WTC11 (cell line): ENCODE data around the gene ZIC5. TPM values are rescaled to one million over a fixed set of nuclear protein-coding genes. Genes with fewer than 3 reads are reported as not detected.

Source experiments
- ATAC-seq: fragments of 200-7000 bp; cut with Tn5 transposase; 2 replicates; pipeline ENCODE4 v1.10.0; 2021; ENCODE audit warnings: mild to moderate bottlenecking, moderate library complexity
- CTCF ChIA-PET: fragments of 300-600 bp; sonication (Branson Sonifier 250); formaldehyde crosslinking; loops from one replicate; lab custom pipeline; 2021; ENCODE audit warnings: antibody characterized with exemption; lab: Charles Lee
- POLR2A ChIA-PET: fragments of 350-600 bp; sonication (Branson Sonifier 250); formaldehyde crosslinking; loops from one replicate; lab custom pipeline; 2021; ENCODE audit warnings: antibody characterized with exemption; lab: Charles Lee
- DNase-seq: peaks from one replicate; pipeline ENCODE4 v3.0.0; 2021; ENCODE audit warnings: low spot score
- H3K27ac Mint-ChIP-seq: 2 replicates; pipeline ENCODE4 v1.8.0; 2021; ENCODE audit warnings: mixed read lengths
- H3K27me3 Mint-ChIP-seq: 2 replicates; pipeline ENCODE4 v1.8.0; 2021; ENCODE audit warnings: low read depth, mild to moderate bottlenecking, moderate library complexity, mixed read lengths
- H3K36me3 Mint-ChIP-seq: 2 replicates; pipeline ENCODE4 v1.8.0; 2021; ENCODE audit warnings: mixed read lengths
- H3K4me1 Mint-ChIP-seq: 2 replicates; pipeline ENCODE4 v1.8.0; 2022; ENCODE audit warnings: mixed read lengths
- H3K4me3 Mint-ChIP-seq: 2 replicates; pipeline ENCODE4 v1.8.0; 2021; ENCODE audit warnings: mild to moderate bottlenecking, moderate library complexity, mixed read lengths
- H3K9me3 Mint-ChIP-seq: 2 replicates; pipeline ENCODE4 v1.8.0; 2021; ENCODE audit warnings: mixed read lengths
- CREB1 ChIP-seq: sonication (generic); formaldehyde crosslinking; IDR thresholded peaks from 2 replicates; pipeline ENCODE4 v1.8.0; 2023; ENCODE audit warnings: mild to moderate bottlenecking, missing genetic modification reagents
- ESRRA ChIP-seq: sonication (generic); formaldehyde crosslinking; IDR thresholded peaks from 2 replicates; pipeline ENCODE4 v1.8.1; 2022; ENCODE audit warnings: mild to moderate bottlenecking, missing genetic modification reagents, borderline replicate concordance
- GABPB1 ChIP-seq: sonication (generic); formaldehyde crosslinking; IDR thresholded peaks from 2 replicates; pipeline ENCODE4 v1.8.1; 2023; ENCODE audit warnings: mild to moderate bottlenecking, missing genetic modification reagents
- GTF2I ChIP-seq: fragments of 250-450 bp; sonication (Bioruptor Pico); conservative IDR thresholded peaks from 2 replicates; pipeline ENCODE4 v1.4.0; 2021; ENCODE audit warnings: mild to moderate bottlenecking
- HMGA2 ChIP-seq: fragments of 250-450 bp; sonication (Bioruptor Pico); IDR thresholded peaks from 2 replicates; pipeline ENCODE4 v1.4.0; 2021; ENCODE audit warnings: mild to moderate bottlenecking, moderate library complexity
- IRF2 ChIP-seq: sonication (generic); formaldehyde crosslinking; IDR thresholded peaks from 2 replicates; pipeline ENCODE4 v1.8.0; 2022; ENCODE audit warnings: low read depth, missing genetic modification reagents, borderline replicate concordance
- MYBL2 ChIP-seq: sonication (generic); formaldehyde crosslinking; IDR thresholded peaks from 2 replicates; pipeline ENCODE4 v1.8.1; 2023; ENCODE audit warnings: mild to moderate bottlenecking, moderate library complexity, missing genetic modification reagents
- PRDM15 ChIP-seq: sonication (generic); formaldehyde crosslinking; IDR thresholded peaks from 2 replicates; pipeline ENCODE4 v1.8.0; 2022; ENCODE audit warnings: missing genetic modification reagents
- PRRX2 ChIP-seq: fragments of 250-450 bp; sonication (Bioruptor Pico); IDR thresholded peaks from 2 replicates; pipeline ENCODE4 v1.8.0; 2021; ENCODE audit warnings: mild to moderate bottlenecking
- RELA ChIP-seq: sonication (generic); formaldehyde crosslinking; IDR thresholded peaks from 2 replicates; pipeline ENCODE4 v1.8.1; 2022; ENCODE audit warnings: missing genetic modification reagents, mild to moderate bottlenecking, borderline replicate concordance
- SMAD4 ChIP-seq: sonication (generic); formaldehyde crosslinking; IDR thresholded peaks from 2 replicates; pipeline ENCODE4 v1.8.0; 2022; ENCODE audit warnings: mild to moderate bottlenecking, missing genetic modification reagents
- SOX15 ChIP-seq: fragments of 250-450 bp; sonication (Bioruptor Pico); IDR thresholded peaks from 2 replicates; pipeline ENCODE4 v1.9.0; 2021; ENCODE audit warnings: mild to moderate bottlenecking
- SP1 ChIP-seq: sonication (generic); formaldehyde crosslinking; conservative IDR thresholded peaks from 2 replicates; pipeline ENCODE4 v1.8.1; 2022; ENCODE audit warnings: missing genetic modification reagents
- TEAD1 ChIP-seq: sonication (generic); formaldehyde crosslinking; IDR thresholded peaks from 2 replicates; pipeline ENCODE4 v1.8.0; 2022; ENCODE audit warnings: mild to moderate bottlenecking, missing genetic modification reagents
- ZNF138 ChIP-seq: sonication (generic); formaldehyde crosslinking; conservative IDR thresholded peaks from 2 replicates; pipeline ENCODE4 v1.8.1; 2022; ENCODE audit warnings: mild to moderate bottlenecking, moderate library complexity, missing genetic modification reagents
- ZNF219 ChIP-seq: sonication (generic); formaldehyde crosslinking; IDR thresholded peaks from 2 replicates; pipeline ENCODE4 v1.8.0; 2023; ENCODE audit warnings: missing genetic modification reagents, mild to moderate bottlenecking, borderline replicate concordance
- ZNF263 ChIP-seq: sonication (generic); formaldehyde crosslinking; IDR thresholded peaks from 2 replicates; pipeline ENCODE4 v1.8.1; 2022; ENCODE audit warnings: low read depth, mild to moderate bottlenecking, moderate library complexity, missing genetic modification reagents
- ZNF281 ChIP-seq: sonication (generic); formaldehyde crosslinking; IDR thresholded peaks from 2 replicates; pipeline ENCODE4 v1.8.0; 2023; ENCODE audit warnings: mild to moderate bottlenecking, missing genetic modification reagents
- ZNF416 ChIP-seq: fragments of 250-450 bp; sonication (Bioruptor Pico); IDR thresholded peaks from 2 replicates; pipeline ENCODE4 v1.9.0; 2021; ENCODE audit warnings: mild to moderate bottlenecking, inconsistent platforms
- ZNF425 ChIP-seq: fragments of 250-450 bp; sonication (Bioruptor Pico); conservative IDR thresholded peaks from 2 replicates; pipeline ENCODE4 v1.9.0; 2021; ENCODE audit warnings: mild to moderate bottlenecking
- total RNA-seq: library from RNA; stranded (reverse); gene quantifications from 3 replicates; pipeline ENCODE4 v1.2.3, GENCODE V29; 2021
- TF ChIP-seq, protein P1 (sequence below): fragments of 250-450 bp; sonication (Bioruptor Pico); IDR thresholded peaks from 2 replicates; pipeline ENCODE4 v1.9.0; 2021; ENCODE audit warnings: moderate library complexity, mild to moderate bottlenecking, inconsistent platforms, borderline replicate concordance
- TF ChIP-seq, protein P2 (sequence below): sonication (generic); formaldehyde crosslinking; IDR thresholded peaks from 2 replicates; pipeline ENCODE4 v1.8.0; 2022; ENCODE audit warnings: mild to moderate bottlenecking, missing genetic modification reagents

ZIC5 gene
- total RNA-seq, 1 experiment from 2014 or later = 46.4 TPM

GRCh38 chr13:99944102-99944501, 27.5 kb downstream of the ZIC5 start:
- Mint-ChIP-seq H3K4me1 (peaks cover 20% of the 10 kb centered on the region), H3K9me3 (no peaks in the 10 kb centered on the region), H3K27ac (no peak overlapping the region), H3K36me3 (no peaks in the 10 kb centered on the region), H3K27me3 (no peaks in the 10 kb centered on the region), H3K4me3 (no peak overlapping the region)
- ATAC-seq (no peak), DNase-seq (no peak)
- CTCF ChIA-PET = no interaction called here
- POLR2A ChIA-PET = no interaction called here
- TF ChIP-seq ZNF281 (CRISPR knock-in tag) = no peak
- TF ChIP-seq ZNF263 (CRISPR knock-in tag) = no peak
- no peak for TF ChIP-seq ZNF425
- no peak for TF ChIP-seq ZNF219 (CRISPR knock-in tag)

- no peak for TF ChIP-seq CREB1
- TF ChIP-seq IRF2 (CRISPR knock-in tag) = no peak
- TF ChIP-seq SP1 (CRISPR knock-in tag) = no peak
- no peak for TF ChIP-seq TEAD1 (CRISPR knock-in tag)
- TF ChIP-seq RELA = no peak
- TF ChIP-seq HMGA2 (CRISPR knock-in tag) = no peak
- TF ChIP-seq, protein P1, sequence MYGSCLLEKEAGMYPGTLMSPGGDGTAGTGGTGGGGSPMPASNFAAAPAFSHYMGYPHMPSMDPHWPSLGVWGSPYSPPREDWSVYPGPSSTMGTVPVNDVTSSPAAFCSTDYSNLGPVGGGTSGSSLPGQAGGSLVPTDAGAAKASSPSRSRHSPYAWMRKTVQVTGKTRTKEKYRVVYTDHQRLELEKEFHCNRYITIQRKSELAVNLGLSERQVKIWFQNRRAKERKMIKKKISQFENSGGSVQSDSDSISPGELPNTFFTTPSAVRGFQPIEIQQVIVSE = no peak
- no peak for TF ChIP-seq ZNF416 (CRISPR knock-in tag)
- TF ChIP-seq SMAD4 (CRISPR knock-in tag) = no peak
- TF ChIP-seq PRDM15 (CRISPR knock-in tag) = no peak
- no peak for TF ChIP-seq MYBL2
- TF ChIP-seq, protein P2, sequence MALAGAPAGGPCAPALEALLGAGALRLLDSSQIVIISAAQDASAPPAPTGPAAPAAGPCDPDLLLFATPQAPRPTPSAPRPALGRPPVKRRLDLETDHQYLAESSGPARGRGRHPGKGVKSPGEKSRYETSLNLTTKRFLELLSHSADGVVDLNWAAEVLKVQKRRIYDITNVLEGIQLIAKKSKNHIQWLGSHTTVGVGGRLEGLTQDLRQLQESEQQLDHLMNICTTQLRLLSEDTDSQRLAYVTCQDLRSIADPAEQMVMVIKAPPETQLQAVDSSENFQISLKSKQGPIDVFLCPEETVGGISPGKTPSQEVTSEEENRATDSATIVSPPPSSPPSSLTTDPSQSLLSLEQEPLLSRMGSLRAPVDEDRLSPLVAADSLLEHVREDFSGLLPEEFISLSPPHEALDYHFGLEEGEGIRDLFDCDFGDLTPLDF = no peak
- TF ChIP-seq ZNF138 = no peak
- TF ChIP-seq GTF2I = no peak
- no peak for TF ChIP-seq PRRX2
- TF ChIP-seq SOX15 (CRISPR knock-in tag) = no peak
- TF ChIP-seq ESRRA = no peak
- no peak for TF ChIP-seq ZNF219 (CRISPR knock-in tag)
- TF ChIP-seq GABPB1 (CRISPR knock-in tag) = no peak
- Mint-ChIP-seq H3K4me1 (peaks cover 14% of the 10 kb centered on the region), H3K36me3 (no peaks in the 10 kb centered on the region), H3K4me3 (no peak overlapping the region), H3K27ac (peak overlapping the region; percentile 7; the same call in 1 of the 2 replicates), H3K9me3 (no peaks in the 10 kb centered on the region), H3K27me3 (no peaks in the 10 kb centered on the region; the same call in 1 of the 2 replicates)
- ChIA-PET CTCF (interaction anchor here (3.5 kb wide), 1 partner anchor 14 kb away, joined by 11 read pairs; no protein-coding TSS in a partner anchor), POLR2A (no interaction called here)
- ATAC-seq = no peak
- no peak for DNase-seq
Observed at GRCh38 chr13:99941911-99942310, 29.7 kb downstream of the ZIC5 start.
